Adipocyte (in vitro differentiated cells): ENCODE data around the gene PLB1.

Experiments
- DNase-seq: peaks from one replicate; pipeline ENCODE4 v3.0.0-alpha.2; 2015; ENCODE audit warnings: low read depth
- H3K27me3 ChIP-seq: replicated peaks from 2 replicates; pipeline ENCODE4 v1.7.0; 2013; ENCODE audit warnings: mild to moderate bottlenecking, low read length, moderate library complexity; ENCODE audit not compliant: control insufficient read depth, insufficient read depth
- H3K36me3 ChIP-seq: 2 replicates; pipeline ENCODE4 v1.7.0; 2013; ENCODE audit warnings: low read length, mild to moderate bottlenecking, moderate library complexity; ENCODE audit not compliant: control insufficient read depth, insufficient read depth, severe bottlenecking
- H3K4me1 ChIP-seq: 2 replicates; pipeline ENCODE4 v1.7.0; 2013; ENCODE audit warnings: mild to moderate bottlenecking, low read length, moderate library complexity; ENCODE audit not compliant: control insufficient read depth, insufficient read depth
- H3K4me3 ChIP-seq: 2 replicates; pipeline ENCODE4 v1.7.0; 2013; ENCODE audit warnings: mild to moderate bottlenecking, low read length, moderate library complexity
- H3K9ac ChIP-seq: 2 replicates; pipeline ENCODE4 v1.7.0; 2013; ENCODE audit warnings: mild to moderate bottlenecking, low read length, moderate library complexity
- H3K9me3 ChIP-seq: 2 replicates; pipeline ENCODE4 v1.7.0; 2013; ENCODE audit warnings: mild to moderate bottlenecking, low read length, moderate library complexity; ENCODE audit not compliant: control insufficient read depth

PLB1 gene

GRCh38 chr2:28452534-28453081 lies 43.3 kb upstream of the PLB1 start:
- Histone ChIP-seq H3K27me3 (no peaks in the 10 kb centered on the region), H3K4me1 (peaks cover 21% of the 10 kb centered on the region), H3K9me3 (no peaks in the 10 kb centered on the region), H3K4me3 (no peak overlapping the region), H3K36me3 (no peaks in the 10 kb centered on the region), H3K9ac (no peak overlapping the region)
- DNase-seq, result peak; percentile 76

DNA sequence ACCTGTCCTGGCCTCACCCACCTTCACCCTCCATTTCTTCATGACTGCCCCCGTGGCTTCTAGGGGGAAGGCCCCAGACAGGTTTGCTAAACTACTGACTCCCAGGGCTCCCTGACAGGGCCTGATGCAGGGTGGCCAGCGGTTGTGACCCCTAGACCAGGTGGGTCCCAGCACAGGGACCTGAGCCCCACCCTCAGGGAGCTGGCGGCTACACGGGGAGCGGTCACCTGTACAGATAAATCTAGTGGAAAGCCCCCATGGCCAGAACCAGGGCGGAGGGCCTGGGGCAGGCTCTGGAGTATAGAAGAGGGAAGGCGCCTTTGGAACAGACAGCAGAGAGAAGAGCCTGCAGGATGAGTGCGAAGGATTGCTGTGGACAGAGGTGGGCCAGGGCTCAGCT lies 42.5 kb upstream of the PLB1 start:
- no peak for DNase-seq
- Histone ChIP-seq H3K4me3 (no peak overlapping the region), H3K9ac (no peak overlapping the region), H3K36me3 (no peaks in the 10 kb centered on the region), H3K4me1 (peaks cover 15% of the 10 kb centered on the region), H3K27me3 (no peaks in the 10 kb centered on the region), H3K9me3 (no peaks in the 10 kb centered on the region)

GRCh38 chr2:28454016-28454930 lies 41.6 kb upstream of the PLB1 start:
- no peak for DNase-seq
- H3K27me3 ChIP-seq, result no peaks in the 10 kb centered on the region

GRCh38 chr2:28457237-28457636 lies 38.6 kb upstream of the PLB1 start:
- Histone ChIP-seq H3K36me3 (no peaks in the 10 kb centered on the region), H3K27me3 (no peaks in the 10 kb centered on the region), H3K9ac (no peak overlapping the region), H3K4me1 (no peaks in the 10 kb centered on the region), H3K9me3 (peaks cover 11% of the 10 kb centered on the region), H3K4me3 (no peak overlapping the region)
- DNase-seq, result no peak

More at GRCh38 chr2:28454016-28454930, 41.6 kb upstream of the PLB1 start:
- Histone ChIP-seq H3K4me1 (peaks cover 6% of the 10 kb centered on the region), H3K9ac (no peak overlapping the region), H3K9me3 (no peaks in the 10 kb centered on the region), H3K4me3 (no peak overlapping the region), H3K36me3 (no peaks in the 10 kb centered on the region)

DNA sequence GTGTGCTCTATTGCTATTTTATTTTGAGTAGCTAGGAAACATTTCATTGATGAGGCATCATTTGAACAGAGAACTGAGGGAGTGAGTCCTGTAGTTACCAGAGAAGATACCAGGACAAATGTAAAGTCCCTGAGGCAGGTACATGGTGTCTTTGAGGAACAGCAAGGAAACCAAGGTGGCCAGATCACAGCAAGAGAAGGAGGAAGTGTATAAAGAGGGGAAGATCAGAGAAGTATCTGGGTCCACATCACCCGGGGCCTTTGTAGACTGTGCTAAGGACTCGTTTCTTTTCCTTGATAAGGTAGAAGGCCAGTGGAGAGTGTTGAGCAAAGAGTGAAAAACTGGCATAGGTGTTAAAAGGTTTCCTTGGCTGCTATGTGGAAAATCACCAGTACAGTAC lies 34.8 kb upstream of the PLB1 start:
- no peaks in the 10 kb centered on the region for H3K27me3 ChIP-seq

GRCh38 chr2:28462122-28462521 lies 33.7 kb upstream of the PLB1 start:
- Histone ChIP-seq H3K9me3 (peaks cover 21% of the 10 kb centered on the region), H3K4me1 (no peaks in the 10 kb centered on the region), H3K36me3 (no peaks in the 10 kb centered on the region), H3K9ac (no peak overlapping the region), H3K27me3 (no peaks in the 10 kb centered on the region), H3K4me3 (no peak overlapping the region)
- DNase-seq, result no peak

More for the DNA sequence above, 34.8 kb upstream of the PLB1 start:
- H3K4me3 ChIP-seq, result no peak overlapping the region
- peaks cover 21% of the 10 kb centered on the region for H3K9me3 ChIP-seq
- DNase-seq, result no peak
- H3K36me3 ChIP-seq, result no peaks in the 10 kb centered on the region
- H3K9ac ChIP-seq, result no peak overlapping the region
- H3K4me1 ChIP-seq, result no peaks in the 10 kb centered on the region

- Histone ChIP-seq H3K9me3 (peaks cover 21% of the 10 kb centered on the region), H3K36me3 (no peaks in the 10 kb centered on the region), H3K4me1 (no peaks in the 10 kb centered on the region), H3K27me3 (no peaks in the 10 kb centered on the region), H3K4me3 (no peak overlapping the region), H3K9ac (no peak overlapping the region)
- no peak for DNase-seq
These were observed 32.5 kb upstream of the PLB1 start for GRCh38 chr2:28463211-28463816.

DNA sequence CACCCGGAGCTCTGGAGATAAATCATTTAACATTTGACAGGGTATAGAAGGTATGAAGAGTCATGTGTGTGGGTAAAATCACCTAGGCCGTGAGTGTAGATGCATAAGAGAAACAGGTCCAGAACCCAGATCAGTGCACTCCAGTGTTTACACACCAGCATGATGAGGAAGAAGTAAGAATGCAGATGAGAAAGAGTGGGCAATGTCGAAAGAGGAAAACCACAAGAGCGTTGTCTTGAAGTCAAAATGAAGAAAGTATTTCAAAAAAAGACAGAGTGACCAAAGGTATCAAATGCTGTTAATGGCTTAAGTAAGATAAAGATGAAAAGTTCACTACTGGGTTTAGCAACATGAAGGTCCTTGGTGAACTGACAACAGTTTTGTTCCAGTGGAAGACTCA lies 32.0 kb upstream of the PLB1 start:
- peaks cover 21% of the 10 kb centered on the region for H3K9me3 ChIP-seq
- no peaks in the 10 kb centered on the region for H3K27me3 ChIP-seq
- no peaks in the 10 kb centered on the region for H3K36me3 ChIP-seq
- no peak overlapping the region for H3K4me3 ChIP-seq
- no peak for DNase-seq
- no peaks in the 10 kb centered on the region for H3K4me1 ChIP-seq
- no peak overlapping the region for H3K9ac ChIP-seq

DNA sequence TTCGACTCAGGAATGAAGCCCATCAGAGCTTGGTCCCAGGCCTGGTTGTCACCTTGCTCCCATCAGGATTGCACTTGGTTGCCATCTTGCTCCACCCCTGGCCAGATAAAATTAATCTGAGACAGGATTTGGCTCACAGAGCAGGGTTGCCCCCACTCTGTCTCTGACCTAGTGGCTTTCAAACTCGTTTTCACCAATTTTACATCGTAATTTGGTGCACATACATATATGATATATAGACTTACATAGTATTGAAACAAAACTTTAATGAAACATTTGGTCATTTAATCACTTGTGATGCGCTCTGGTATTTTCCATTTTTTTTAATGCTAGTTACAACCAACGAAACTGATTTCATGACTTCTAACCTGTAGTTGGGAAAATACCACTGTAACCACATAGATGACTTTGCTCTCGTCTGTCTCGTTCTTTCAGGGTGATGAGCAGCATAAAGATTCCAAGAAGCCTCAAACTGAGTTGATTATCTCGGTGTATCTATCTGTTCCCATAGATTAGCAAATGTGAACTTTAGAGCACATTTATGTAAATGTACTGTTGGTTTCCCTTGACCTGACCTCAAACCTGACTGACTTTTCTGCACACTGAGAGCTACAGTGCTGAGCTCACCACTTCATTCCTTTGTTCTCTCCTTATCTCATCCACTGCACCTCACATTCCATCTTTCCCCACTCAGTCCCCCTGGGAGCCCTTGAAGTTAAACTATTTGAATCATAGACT lies 30.5 kb upstream of the PLB1 start:
- Histone ChIP-seq H3K9ac (no peak overlapping the region), H3K9me3 (peaks cover 21% of the 10 kb centered on the region), H3K36me3 (no peaks in the 10 kb centered on the region), H3K4me3 (no peak overlapping the region), H3K27me3 (no peaks in the 10 kb centered on the region), H3K4me1 (peaks cover 8% of the 10 kb centered on the region)
- no peak for DNase-seq

GRCh38 chr2:28469304-28469703 lies 26.6 kb upstream of the PLB1 start:
- no peak overlapping the region for H3K9ac ChIP-seq
- H3K36me3 ChIP-seq, result no peaks in the 10 kb centered on the region
- no peak overlapping the region for H3K4me3 ChIP-seq
- no peaks in the 10 kb centered on the region for H3K9me3 ChIP-seq
- DNase-seq, result peak; percentile 70
- peaks cover under 1% of the 10 kb centered on the region for H3K27me3 ChIP-seq
- H3K4me1 ChIP-seq, result peaks cover 8% of the 10 kb centered on the region
